SK-N-SH (cell line): ENCODE results near the gene GYS2.

Experiments
- EP300 ChIP-seq, 2 experiments: IDR thresholded peaks; 2 replicates each; pipeline versions ENCODE4 v1.4.0 to v1.6.1; 2012; ENCODE audit warnings: borderline replicate concordance in 1 of 2, low read depth in 1 of 2, low read length in 1 of 2
- EZH2phosphoT487 ChIP-seq: fragments of 200-600 bp; sonication (generic); IDR thresholded peaks from 2 replicates; pipeline ENCODE4 v1.6.1; 2017; ENCODE audit warnings: low read depth, mixed run types, mild to moderate bottlenecking, antibody characterized with exemption, moderate library complexity, borderline replicate concordance
- JUND ChIP-seq: IDR thresholded peaks from 2 replicates; pipeline ENCODE4 v1.4.0; 2012
- NFIC ChIP-seq: IDR thresholded peaks from 2 replicates; pipeline ENCODE4 v1.4.0; 2012; ENCODE audit warnings: borderline replicate concordance
- POLR2AphosphoS5 ChIP-seq: IDR thresholded peaks from 2 replicates; pipeline ENCODE4 v1.6.1; 2012; ENCODE audit warnings: low read depth, low read length
- RAD21 ChIP-seq: IDR thresholded peaks from 2 replicates; pipeline ENCODE4 v1.6.1; 2012; ENCODE audit warnings: mild to moderate bottlenecking, low read length
- SIN3A ChIP-seq: IDR thresholded peaks from 2 replicates; pipeline ENCODE4 v1.6.1; 2012; ENCODE audit warnings: low read depth, mild to moderate bottlenecking, low read length, moderate library complexity, borderline replicate concordance
- SMC3 ChIP-seq: IDR thresholded peaks from 2 replicates; pipeline ENCODE4 v1.6.1; 2012; ENCODE audit warnings: low read depth, low read length, improper control_type of control experiment
- TAF1 ChIP-seq: IDR thresholded peaks from 2 replicates; pipeline ENCODE4 v1.6.1; 2012; ENCODE audit warnings: low read depth, mild to moderate bottlenecking, low read length, moderate library complexity, borderline replicate concordance
- TF ChIP-seq, protein P1 (sequence below): fragments of 200-600 bp; sonication (generic); IDR thresholded peaks from 2 replicates; pipeline ENCODE4 v1.6.1; 2017; ENCODE audit warnings: antibody characterized with exemption, mild to moderate bottlenecking, moderate library complexity
- TF ChIP-seq, protein P2 (sequence below): IDR thresholded peaks from 2 replicates; pipeline ENCODE4; 2012
- TF ChIP-seq, protein P3 (sequence below): fragments of 150-350 bp; IDR thresholded peaks from 2 replicates; pipeline ENCODE4 v1.6.1; 2017; ENCODE audit warnings: antibody characterized with exemption, low read length, low read depth, borderline replicate concordance

DNA sequence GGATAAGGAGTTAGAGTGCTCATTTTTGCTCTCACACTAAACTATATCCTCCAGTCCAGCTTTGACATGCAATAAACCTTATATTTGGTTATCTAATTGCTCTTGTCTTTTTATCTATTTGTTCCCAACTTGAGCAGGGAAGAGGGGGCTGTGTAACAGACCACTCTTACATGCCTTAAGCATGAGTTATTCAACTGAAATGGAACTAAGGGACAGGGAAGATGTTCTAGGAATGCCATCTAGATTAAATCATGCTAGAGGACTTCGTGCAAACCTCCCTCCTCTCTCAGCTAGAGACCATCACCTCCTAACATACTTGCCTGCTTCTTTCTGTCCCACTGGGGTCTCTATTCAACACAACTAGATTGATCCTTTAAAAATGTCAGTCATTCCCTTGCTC is 57.9 kb downstream of the GYS2 start:
- TF ChIP-seq, protein P1, sequence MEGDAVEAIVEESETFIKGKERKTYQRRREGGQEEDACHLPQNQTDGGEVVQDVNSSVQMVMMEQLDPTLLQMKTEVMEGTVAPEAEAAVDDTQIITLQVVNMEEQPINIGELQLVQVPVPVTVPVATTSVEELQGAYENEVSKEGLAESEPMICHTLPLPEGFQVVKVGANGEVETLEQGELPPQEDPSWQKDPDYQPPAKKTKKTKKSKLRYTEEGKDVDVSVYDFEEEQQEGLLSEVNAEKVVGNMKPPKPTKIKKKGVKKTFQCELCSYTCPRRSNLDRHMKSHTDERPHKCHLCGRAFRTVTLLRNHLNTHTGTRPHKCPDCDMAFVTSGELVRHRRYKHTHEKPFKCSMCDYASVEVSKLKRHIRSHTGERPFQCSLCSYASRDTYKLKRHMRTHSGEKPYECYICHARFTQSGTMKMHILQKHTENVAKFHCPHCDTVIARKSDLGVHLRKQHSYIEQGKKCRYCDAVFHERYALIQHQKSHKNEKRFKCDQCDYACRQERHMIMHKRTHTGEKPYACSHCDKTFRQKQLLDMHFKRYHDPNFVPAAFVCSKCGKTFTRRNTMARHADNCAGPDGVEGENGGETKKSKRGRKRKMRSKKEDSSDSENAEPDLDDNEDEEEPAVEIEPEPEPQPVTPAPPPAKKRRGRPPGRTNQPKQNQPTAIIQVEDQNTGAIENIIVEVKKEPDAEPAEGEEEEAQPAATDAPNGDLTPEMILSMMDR: no peak
- TF ChIP-seq SIN3A: no peak
- TF ChIP-seq TAF1: no peak
- TF ChIP-seq EZH2phosphoT487: no peak
- no peak for TF ChIP-seq EP300 (IDR thresholded peaks at IDR 0.05; ENCODE audit: borderline replicate concordance in 1 of 2, low read depth in 1 of 2, low read length in 1 of 2)
- TF ChIP-seq POLR2AphosphoS5: no peak
- TF ChIP-seq RAD21: no peak
- no peak for TF ChIP-seq JUND
- no peak for TF ChIP-seq SMC3
- TF ChIP-seq NFIC: no peak
- TF ChIP-seq, protein P2, sequence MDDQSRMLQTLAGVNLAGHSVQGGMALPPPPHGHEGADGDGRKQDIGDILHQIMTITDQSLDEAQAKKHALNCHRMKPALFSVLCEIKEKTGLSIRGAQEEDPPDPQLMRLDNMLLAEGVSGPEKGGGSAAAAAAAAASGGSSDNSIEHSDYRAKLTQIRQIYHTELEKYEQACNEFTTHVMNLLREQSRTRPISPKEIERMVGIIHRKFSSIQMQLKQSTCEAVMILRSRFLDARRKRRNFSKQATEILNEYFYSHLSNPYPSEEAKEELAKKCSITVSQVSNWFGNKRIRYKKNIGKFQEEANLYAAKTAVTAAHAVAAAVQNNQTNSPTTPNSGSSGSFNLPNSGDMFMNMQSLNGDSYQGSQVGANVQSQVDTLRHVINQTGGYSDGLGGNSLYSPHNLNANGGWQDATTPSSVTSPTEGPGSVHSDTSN: no peak
- TF ChIP-seq, protein P3, sequence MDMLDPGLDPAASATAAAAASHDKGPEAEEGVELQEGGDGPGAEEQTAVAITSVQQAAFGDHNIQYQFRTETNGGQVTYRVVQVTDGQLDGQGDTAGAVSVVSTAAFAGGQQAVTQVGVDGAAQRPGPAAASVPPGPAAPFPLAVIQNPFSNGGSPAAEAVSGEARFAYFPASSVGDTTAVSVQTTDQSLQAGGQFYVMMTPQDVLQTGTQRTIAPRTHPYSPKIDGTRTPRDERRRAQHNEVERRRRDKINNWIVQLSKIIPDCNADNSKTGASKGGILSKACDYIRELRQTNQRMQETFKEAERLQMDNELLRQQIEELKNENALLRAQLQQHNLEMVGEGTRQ: no peak
